Measurements from ENCODE around the gene NEMP2. TPM values are rescaled to one million over a fixed set of nuclear protein-coding genes. Genes with fewer than 3 reads are reported as not detected.

The NEMP2 gene
- total and polyA plus RNA-seq, 2 of the 4 experiments (the other 2 are of a cell fraction), result 1.1 to 1.3 TPM

DNA sequence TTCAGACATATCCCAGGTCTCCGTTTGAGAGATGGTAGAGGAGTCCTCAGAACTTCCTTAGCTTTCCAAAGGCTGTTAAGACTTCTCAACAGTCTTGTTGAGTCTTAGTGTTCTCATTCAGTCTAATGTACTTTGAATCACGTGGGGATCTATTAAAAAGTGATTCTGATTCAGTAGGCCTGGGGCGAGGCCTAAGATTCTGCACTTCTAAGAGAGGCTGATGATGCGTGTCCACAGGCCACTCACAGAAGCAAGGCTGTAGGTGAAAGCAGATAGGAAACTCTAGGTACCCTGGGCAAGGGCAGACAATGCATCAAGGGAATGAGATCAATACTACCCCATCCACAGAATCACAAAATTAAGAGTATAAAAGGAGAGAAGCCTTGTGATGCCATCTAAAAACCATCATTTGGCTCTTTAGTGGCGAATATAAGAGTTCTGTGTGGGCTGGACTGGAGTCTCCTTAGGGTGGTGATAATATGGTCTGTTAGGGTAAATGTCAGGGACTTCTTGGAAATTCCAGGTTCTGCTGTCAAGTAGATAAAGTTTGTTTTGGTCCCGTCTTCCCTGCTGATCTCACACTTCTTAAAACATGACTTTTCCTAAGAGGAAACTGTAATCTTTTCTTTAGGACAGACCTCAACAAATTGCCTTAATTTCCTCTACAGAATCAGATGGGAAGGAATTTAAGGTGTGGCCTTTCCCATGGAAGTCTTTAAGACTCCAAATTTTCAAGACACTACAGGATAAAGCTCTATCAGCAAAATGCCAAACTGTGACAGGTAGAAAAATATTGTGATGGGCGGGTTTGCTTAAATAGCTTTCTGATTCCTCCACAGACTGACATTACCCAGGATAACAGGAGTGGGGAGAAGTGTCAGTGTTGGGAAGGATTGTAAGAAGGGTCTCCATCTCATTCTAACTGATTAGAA is 45.7 kb upstream of the NEMP2 start:
- H3K9me1 ChIP-seq (ENCODE audit: insufficient read depth, low read length), result no peaks in the 10 kb centered on the region; the same call in 1 of the 2 replicates
- H2AFZ ChIP-seq (replicated peaks; ENCODE audit: low read length, poor library complexity), result no peak overlapping the region
- CTCF ChIA-PET, result no interaction called here
- BruUV-seq (replicated peaks), result no TSS peak
- no peak overlapping the region for H2BK5ac ChIP-seq (ENCODE audit: low read depth, low read length, poor library complexity, severe bottlenecking)
- no peaks in the 10 kb centered on the region for H3K9me3 ChIP-seq (ENCODE audit: control insufficient read depth, insufficient read depth, low read length)
- H2BK20ac ChIP-seq (ENCODE audit: low read depth, low read length), result no peak overlapping the region
- H3K27ac ChIP-seq (ENCODE audit: insufficient read depth, low read length), result no peak overlapping the region
- H3K9ac ChIP-seq (ENCODE audit: low read depth, low read length), result no peak overlapping the region
- no peak overlapping the region for H4K5ac ChIP-seq (ENCODE audit: low read depth, low read length)
- no peak for DNase-seq
- no peak overlapping the region for H3K23ac ChIP-seq (ENCODE audit: low read depth, low read length)
- peaks cover 4% of the 10 kb centered on the region; the same call in 1 of the 2 replicates for H3K4me1 ChIP-seq (ENCODE audit: control insufficient read depth, insufficient read depth, low read length)
- H2BK120ac ChIP-seq (ENCODE audit: low read depth, low read length), result no peak overlapping the region
- no peaks in the 10 kb centered on the region for H3K27me3 ChIP-seq (ENCODE audit: control insufficient read depth, insufficient read depth, low read length)
- dilution Hi-C loops (cut with HindIII; ENCODE audit: low sequenced_read_pairs, unreplicated experiment) (no loop called here), intact Hi-C loops (cut with micrococcal nuclease) (no loop called here), in situ Hi-C loops (cut with MboI; ENCODE audit: low sequenced_read_pairs) (no loop called here)
- no peak overlapping the region for H2AK9ac ChIP-seq (replicated peaks; ENCODE audit: low read depth, low read length, poor library complexity)
- 80% methylated on average over 1 of the region's 7 CpGs; no CpG with 5 or more reads in 1 of the 2 experiments for WGBS, 2 experiments (ENCODE audit: extremely low coverage in 2 of 2, insufficient read length in 1 of 2)
- H3K36me3 ChIP-seq (ENCODE audit: control insufficient read depth, insufficient read depth, low read length), result no peaks in the 10 kb centered on the region
- ATAC-seq (ENCODE audit: low read depth), result no peak
- H3K79me1 ChIP-seq (ENCODE audit: low read depth in 1 of 2, low read length in 2 of 2), result no peaks in the 10 kb centered on the region
- no peak overlapping the region for H3K4me2 ChIP-seq (ENCODE audit: low read depth, low read length)
- H3K56ac ChIP-seq (ENCODE audit: extremely low read depth, insufficient read depth, low read length), result no peak overlapping the region
- H3K14ac ChIP-seq (replicated peaks; ENCODE audit: low read depth, low read length), result no peak overlapping the region
- H3K4me3 ChIP-seq (ENCODE audit: insufficient read depth, low read depth, low read length), result no peak overlapping the region
- no peak overlapping the region for H3K4ac ChIP-seq (ENCODE audit: low read depth, low read length)
- no peak overlapping the region for H4K8ac ChIP-seq (ENCODE audit: low read depth in 2 of 2, low read length in 2 of 2)
- H2AK5ac ChIP-seq (ENCODE audit: low read depth, low read length), result no peak overlapping the region
- no peak overlapping the region for H2BK15ac ChIP-seq (ENCODE audit: low read depth, low read length)
- H3K18ac ChIP-seq (ENCODE audit: low read depth, low read length), result no peak overlapping the region
- no peaks in the 10 kb centered on the region for H4K20me1 ChIP-seq (ENCODE audit: insufficient read depth, low read length)
- POLR2A ChIA-PET (ENCODE audit: unreplicated experiment), result no interaction called here
- H4K91ac ChIP-seq (ENCODE audit: insufficient read depth, low read depth, low read length), result no peak overlapping the region
- TF ChIP-seq RFX5 (IDR thresholded peaks at IDR 0.05; ENCODE audit: low read depth, low read length) (no peak), CEBPB (IDR thresholded peaks at IDR 0.05; ENCODE audit: low read depth, low read length) (no peak), MAFK (IDR thresholded peaks at IDR 0.05; ENCODE audit: low read depth, low read length) (no peak), FOS (IDR thresholded peaks at IDR 0.05; ENCODE audit: low read depth, low read length) (no peak), POLR2A (IDR thresholded peaks at IDR 0.05; ENCODE audit: low read depth, low read length) (no peak), RCOR1 (IDR thresholded peaks at IDR 0.05; ENCODE audit: insufficient replicate concordance, low read length) (no peak), RAD21 (IDR thresholded peaks at IDR 0.05; ENCODE audit: low read length) (no peak), MAZ (IDR thresholded peaks at IDR 0.05; ENCODE audit: borderline replicate concordance, low read depth, low read length) (no peak), CHD1 (IDR thresholded peaks at IDR 0.05; ENCODE audit: low read depth, low read length) (no peak), SMC3 (IDR thresholded peaks at IDR 0.05; ENCODE audit: low read depth, low read length) (no peak), BHLHE40 (IDR thresholded peaks at IDR 0.05; ENCODE audit: low read depth, low read length) (no peak), NFE2L2 (IDR thresholded peaks at IDR 0.05; ENCODE audit: low read depth, low read length) (no peak)
- TF ChIP-seq, protein P1, sequence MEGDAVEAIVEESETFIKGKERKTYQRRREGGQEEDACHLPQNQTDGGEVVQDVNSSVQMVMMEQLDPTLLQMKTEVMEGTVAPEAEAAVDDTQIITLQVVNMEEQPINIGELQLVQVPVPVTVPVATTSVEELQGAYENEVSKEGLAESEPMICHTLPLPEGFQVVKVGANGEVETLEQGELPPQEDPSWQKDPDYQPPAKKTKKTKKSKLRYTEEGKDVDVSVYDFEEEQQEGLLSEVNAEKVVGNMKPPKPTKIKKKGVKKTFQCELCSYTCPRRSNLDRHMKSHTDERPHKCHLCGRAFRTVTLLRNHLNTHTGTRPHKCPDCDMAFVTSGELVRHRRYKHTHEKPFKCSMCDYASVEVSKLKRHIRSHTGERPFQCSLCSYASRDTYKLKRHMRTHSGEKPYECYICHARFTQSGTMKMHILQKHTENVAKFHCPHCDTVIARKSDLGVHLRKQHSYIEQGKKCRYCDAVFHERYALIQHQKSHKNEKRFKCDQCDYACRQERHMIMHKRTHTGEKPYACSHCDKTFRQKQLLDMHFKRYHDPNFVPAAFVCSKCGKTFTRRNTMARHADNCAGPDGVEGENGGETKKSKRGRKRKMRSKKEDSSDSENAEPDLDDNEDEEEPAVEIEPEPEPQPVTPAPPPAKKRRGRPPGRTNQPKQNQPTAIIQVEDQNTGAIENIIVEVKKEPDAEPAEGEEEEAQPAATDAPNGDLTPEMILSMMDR (conservative IDR thresholded peaks at IDR 0.05; ENCODE audit: low read depth, low read length), result no peak
- TF ChIP-seq, protein P2, sequence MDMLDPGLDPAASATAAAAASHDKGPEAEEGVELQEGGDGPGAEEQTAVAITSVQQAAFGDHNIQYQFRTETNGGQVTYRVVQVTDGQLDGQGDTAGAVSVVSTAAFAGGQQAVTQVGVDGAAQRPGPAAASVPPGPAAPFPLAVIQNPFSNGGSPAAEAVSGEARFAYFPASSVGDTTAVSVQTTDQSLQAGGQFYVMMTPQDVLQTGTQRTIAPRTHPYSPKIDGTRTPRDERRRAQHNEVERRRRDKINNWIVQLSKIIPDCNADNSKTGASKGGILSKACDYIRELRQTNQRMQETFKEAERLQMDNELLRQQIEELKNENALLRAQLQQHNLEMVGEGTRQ (IDR thresholded peaks at IDR 0.05; ENCODE audit: low read depth, low read length), result no peak
- TF ChIP-seq, protein P3, sequence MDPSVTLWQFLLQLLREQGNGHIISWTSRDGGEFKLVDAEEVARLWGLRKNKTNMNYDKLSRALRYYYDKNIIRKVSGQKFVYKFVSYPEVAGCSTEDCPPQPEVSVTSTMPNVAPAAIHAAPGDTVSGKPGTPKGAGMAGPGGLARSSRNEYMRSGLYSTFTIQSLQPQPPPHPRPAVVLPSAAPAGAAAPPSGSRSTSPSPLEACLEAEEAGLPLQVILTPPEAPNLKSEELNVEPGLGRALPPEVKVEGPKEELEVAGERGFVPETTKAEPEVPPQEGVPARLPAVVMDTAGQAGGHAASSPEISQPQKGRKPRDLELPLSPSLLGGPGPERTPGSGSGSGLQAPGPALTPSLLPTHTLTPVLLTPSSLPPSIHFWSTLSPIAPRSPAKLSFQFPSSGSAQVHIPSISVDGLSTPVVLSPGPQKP (IDR thresholded peaks at IDR 0.05; ENCODE audit: borderline replicate concordance, low read depth, low read length), result no peak
